Measurements from ENCODE around the gene DNAH10.
"Not testable (repeated sequence)": the region's sequence is repeated elsewhere in the genome, so short reads cannot be mapped to it uniquely, and the experiment has no call there.

Gene DNAH10

GRCh38 chr12:123908884-123909725, 147.0 kb downstream of the DNAH10 start:
- peak; percentile 37 for DNase-seq (ENCODE audit: low spot score)

GRCh38 chr12:123910057-123910456, 148.0 kb downstream of the DNAH10 start:
- no peak for DNase-seq (ENCODE audit: low spot score)

GRCh38 chr12:123910761-123911193, 148.7 kb downstream of the DNAH10 start:
- DNase-seq (ENCODE audit: low spot score): no peak

GRCh38 chr12:123911672-123912409, 149.7 kb downstream of the DNAH10 start:
- DNase-seq (ENCODE audit: low spot score): not testable (repeated sequence)

GRCh38 chr12:123912415-123913380, 150.6 kb downstream of the DNAH10 start:
- no peak for DNase-seq (ENCODE audit: low spot score)

GRCh38 chr12:123914726-123915333, 152.7 kb downstream of the DNAH10 start:
- DNase-seq (ENCODE audit: low spot score): no peak

GRCh38 chr12:123916729-123917128, 154.6 kb downstream of the DNAH10 start:
- no peak for DNase-seq (ENCODE audit: low spot score)

GRCh38 chr12:123917337-123917850, 155.3 kb downstream of the DNAH10 start:
- DNase-seq (ENCODE audit: low spot score): no peak

GRCh38 chr12:123919980-123920360, 157.9 kb downstream of the DNAH10 start:
- DNase-seq (ENCODE audit: low spot score): no peak

GRCh38 chr12:123923038-123923437, 160.9 kb downstream of the DNAH10 start:
- no peak for DNase-seq (ENCODE audit: low spot score)

- DNase-seq (ENCODE audit: low spot score): no peak
Measured at GRCh38 chr12:123923927-123924326, 161.8 kb downstream of the DNAH10 start.

GRCh38 chr12:123924539-123924938, 162.4 kb downstream of the DNAH10 start:
- DNase-seq (ENCODE audit: low spot score): no peak

GRCh38 chr12:123928274-123928865, 166.3 kb downstream of the DNAH10 start:
- DNase-seq (ENCODE audit: low spot score): no peak

- no peak for DNase-seq (ENCODE audit: low spot score)
Measured at GRCh38 chr12:123928897-123929296, 166.8 kb downstream of the DNAH10 start.

GRCh38 chr12:123929946-123930583, 168.0 kb downstream of the DNAH10 start:
- DNase-seq (ENCODE audit: low spot score): no peak

GRCh38 chr12:123931686-123932321, 169.7 kb downstream of the DNAH10 start:
- no peak for DNase-seq (ENCODE audit: low spot score)

- no peak for DNase-seq (ENCODE audit: low spot score)
Measured at GRCh38 chr12:123933214-123933613, 171.1 kb downstream of the DNAH10 start.

GRCh38 chr12:123934016-123934620, 172.0 kb downstream of the DNAH10 start:
- DNase-seq (ENCODE audit: low spot score): no peak

GRCh38 chr12:123934829-123935228, 172.7 kb downstream of the DNAH10 start:
- no peak for DNase-seq (ENCODE audit: low spot score)
